Stomach (tissue), 4 donors: ENCODE results near the gene CPAMD8.

Experiments used
- CTCF ChIP-seq, 7 experiments: fragments of 450-650 bp in 4 of 7; fragments of 200-600 bp in 3 of 7; sonication (generic) in 3 of 7; IDR thresholded peaks; one replicate each; pipeline ENCODE4 v1.5.1; 2016 to 2019; ENCODE audit warnings: antibody characterized with exemption in 7 of 7, control low read depth in 2 of 7, mild to moderate bottlenecking in 1 of 7
- EP300 ChIP-seq: sonication (generic); formaldehyde crosslinking; IDR thresholded peaks from one replicate; pipeline ENCODE4 v1.6.1; 2017; ENCODE audit warnings: antibody characterized with exemption
- POLR2A ChIP-seq, 4 donors: fragments of 450-650 bp; IDR thresholded peaks; one replicate each; pipeline ENCODE4 v1.6.1; 2016; ENCODE audit warnings: antibody characterized with exemption in 4 of 4, control low read depth in 2 of 4, mild to moderate bottlenecking in 1 of 4, moderate library complexity in 1 of 4
- POLR2AphosphoS5 ChIP-seq, 3 donors: sonication (generic); formaldehyde crosslinking; IDR thresholded peaks; one replicate each; pipeline ENCODE4 v1.6.1; 2016; ENCODE audit warnings: antibody characterized with exemption in 3 of 3

DNA sequence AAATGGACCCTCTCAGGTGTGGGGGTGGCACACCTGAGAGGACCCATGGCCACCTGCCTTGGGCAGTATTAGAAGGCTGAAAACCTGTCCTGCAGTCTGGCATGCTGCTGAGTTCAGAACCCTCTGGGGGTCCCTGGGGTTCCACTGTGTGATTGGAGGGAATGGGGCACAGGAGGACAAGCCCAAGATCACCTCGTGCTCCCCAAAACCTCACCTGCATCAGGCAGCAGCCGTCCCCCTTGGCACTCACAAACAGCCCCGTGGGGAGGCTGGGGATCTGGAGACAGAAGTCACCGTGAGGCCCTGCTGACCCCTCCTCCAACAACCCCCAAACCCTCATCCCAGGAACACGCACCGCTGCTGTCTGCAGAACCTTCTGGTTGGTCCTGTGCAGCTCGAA, 123.3 kb downstream of the CPAMD8 start:
- no peak for TF ChIP-seq CTCF (IDR thresholded peaks at IDR 0.05)
- TF ChIP-seq EP300, result no peak
- no peak for TF ChIP-seq POLR2AphosphoS5 (IDR thresholded peaks at IDR 0.05)
- TF ChIP-seq POLR2A (IDR thresholded peaks at IDR 0.05), result no peak
